Measurements from ENCODE around the gene RAB22A. TPM values are rescaled to one million over a fixed set of nuclear protein-coding genes. Genes with fewer than 3 reads are reported as not detected.

Gene RAB22A
- total RNA-seq, 1 donor from 2014 or later, result 17.4 TPM

DNA sequence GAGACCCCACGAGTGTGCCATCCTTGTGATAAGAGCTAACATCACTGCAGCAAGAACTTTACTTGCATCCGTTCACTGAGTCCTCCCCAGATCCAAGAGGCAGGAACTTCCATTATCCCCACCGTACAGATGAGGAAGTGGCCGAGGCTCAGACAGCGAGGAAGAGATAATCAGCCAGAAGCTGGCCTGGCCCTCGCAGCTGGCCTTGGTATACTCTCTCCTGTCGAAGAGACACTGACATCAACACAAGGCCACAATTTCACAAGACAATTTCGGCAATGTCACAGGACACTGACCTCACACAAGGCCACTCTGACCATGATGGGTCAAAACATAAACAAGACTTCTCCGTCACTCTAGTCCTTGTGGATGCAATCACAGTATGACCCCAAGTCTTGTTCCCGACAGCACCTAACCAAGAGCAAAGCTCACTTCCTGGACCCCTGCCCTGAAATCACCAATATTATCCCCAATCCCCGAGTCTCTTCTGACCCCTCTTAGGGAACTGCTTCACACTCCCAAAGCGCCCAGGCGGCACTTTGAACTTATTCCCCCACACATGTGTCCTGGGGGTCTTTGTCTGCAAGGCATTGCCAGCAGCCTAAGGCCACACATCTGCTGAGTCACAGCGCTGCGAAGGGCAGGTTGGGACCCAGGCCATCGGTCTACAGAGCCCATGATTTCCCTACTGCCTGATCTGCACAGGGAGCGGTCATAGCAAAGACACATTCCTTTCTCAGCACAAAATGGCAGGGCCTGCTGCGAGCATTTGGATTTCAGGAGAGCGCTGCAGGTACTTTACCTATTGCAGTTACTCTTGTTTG, 64.7 kb downstream of the RAB22A start:
- DNase-seq, result no peak
- Mint-ChIP-seq H3K36me3 (ENCODE audit: low read depth) (no peaks in the 10 kb centered on the region), H3K27me3 (peaks cover 22% of the 10 kb centered on the region), H3K4me3 (no peak overlapping the region), H3K9me3 (no peaks in the 10 kb centered on the region), H3K27ac (no peak overlapping the region), H3K4me1 (peaks cover 3% of the 10 kb centered on the region)
- intact Hi-C loops (cut with micrococcal nuclease), result no loop called here

DNA sequence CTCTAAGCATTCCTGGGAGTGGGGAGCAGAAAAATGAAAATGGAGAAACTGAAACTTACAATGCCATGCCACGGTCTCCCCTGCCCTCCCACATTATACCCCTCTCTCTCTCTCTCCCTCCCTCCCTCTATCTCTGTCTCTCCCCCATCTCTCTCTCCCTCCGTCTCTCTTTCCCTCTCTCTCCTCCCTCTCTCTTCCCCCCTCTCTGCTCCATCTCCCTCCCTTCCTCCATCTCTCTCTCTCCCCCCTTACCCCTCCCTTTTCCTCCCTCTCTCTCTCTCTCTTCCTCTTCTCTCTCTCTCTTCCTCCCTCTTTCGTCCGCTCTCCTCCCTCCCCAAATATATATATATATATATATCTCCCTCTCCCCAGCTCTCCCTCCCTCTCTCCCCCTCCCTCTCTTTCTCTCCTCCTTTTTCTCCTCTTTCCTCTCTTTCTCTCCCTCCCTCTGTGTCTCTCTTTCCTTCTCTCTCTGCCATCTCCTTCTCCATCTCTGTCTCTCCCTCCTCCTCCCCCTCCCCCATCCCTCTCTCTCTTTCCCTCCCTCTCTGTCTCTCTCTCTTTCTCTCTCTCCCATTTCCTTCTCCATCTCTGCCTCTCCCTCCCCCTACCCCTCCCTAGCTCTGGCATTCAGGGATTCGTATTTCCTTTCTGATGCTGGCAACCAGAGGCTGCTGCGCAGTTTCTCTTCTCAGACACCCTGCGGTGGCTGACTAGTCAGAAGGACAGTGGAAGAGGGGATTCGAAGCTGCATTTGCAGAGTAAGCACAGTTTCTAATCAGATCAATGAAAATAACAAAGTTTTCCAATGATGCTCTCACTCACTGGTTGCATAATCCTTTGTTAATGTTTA, 65.6 kb downstream of the RAB22A start:
- no peaks in the 10 kb centered on the region for H3K9me3 Mint-ChIP-seq
- intact Hi-C loops (cut with micrococcal nuclease), result no loop called here
- H3K27ac Mint-ChIP-seq, result no peak overlapping the region
- DNase-seq, result no peak
- no peak overlapping the region for H3K4me3 Mint-ChIP-seq
- peaks cover 24% of the 10 kb centered on the region for H3K27me3 Mint-ChIP-seq
- H3K36me3 Mint-ChIP-seq (ENCODE audit: low read depth), result no peaks in the 10 kb centered on the region
- H3K4me1 Mint-ChIP-seq, result peaks cover 3% of the 10 kb centered on the region

DNA sequence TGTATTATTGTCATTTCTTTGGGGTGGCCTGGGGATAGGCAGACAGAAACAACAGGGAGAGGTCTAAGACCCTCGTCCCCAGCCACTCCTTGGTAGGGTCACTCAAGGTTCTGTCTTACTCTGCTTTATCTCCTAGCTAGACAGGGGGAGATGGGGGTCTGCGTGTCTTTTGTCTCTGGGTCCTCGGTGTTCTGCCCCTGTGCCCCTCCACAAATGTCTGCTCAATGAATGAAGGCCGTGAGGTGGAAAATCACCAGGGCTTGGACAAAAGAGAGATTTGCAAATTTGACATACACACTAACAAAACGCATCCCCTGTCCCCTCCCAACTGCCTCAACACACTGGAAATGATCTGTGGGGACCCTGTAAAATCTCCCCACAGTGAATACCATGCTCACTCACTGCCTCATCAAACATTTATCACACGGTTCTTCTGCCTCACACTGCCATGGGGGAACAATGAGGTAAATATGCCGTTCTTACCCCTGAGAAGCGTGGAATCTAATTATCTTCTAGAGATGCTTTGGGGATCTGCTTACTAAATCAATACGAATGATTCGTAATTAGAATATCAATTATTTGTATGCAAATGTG, 66.3 kb downstream of the RAB22A start:
- DNase-seq, result no peak
- Mint-ChIP-seq H3K27me3 (peaks cover 24% of the 10 kb centered on the region), H3K4me3 (no peak overlapping the region), H3K9me3 (peaks cover 2% of the 10 kb centered on the region), H3K27ac (no peak overlapping the region), H3K4me1 (peaks cover 3% of the 10 kb centered on the region), H3K36me3 (ENCODE audit: low read depth) (no peaks in the 10 kb centered on the region)
- intact Hi-C loops (cut with micrococcal nuclease), result no loop called here

DNA sequence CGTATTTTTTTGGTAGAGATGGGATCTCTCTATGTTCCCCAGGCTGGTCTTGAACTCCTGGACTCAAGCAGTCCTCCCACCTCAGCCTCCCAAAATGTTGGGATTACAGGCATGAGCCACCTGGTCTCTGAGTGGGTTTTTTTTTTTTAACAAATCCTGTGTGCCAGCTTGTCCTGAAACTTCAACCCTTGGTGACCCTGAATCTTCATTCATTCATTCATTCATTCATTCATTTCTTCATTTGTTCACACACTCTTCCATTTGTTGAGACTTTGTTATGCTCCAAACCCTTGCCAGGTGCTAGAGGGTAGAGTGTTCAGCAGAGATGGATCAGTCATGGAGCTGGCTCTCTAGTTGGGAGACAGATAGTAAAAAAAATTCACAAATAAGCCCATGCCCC, 67.5 kb downstream of the RAB22A start:
- Mint-ChIP-seq H3K9me3 (peaks cover 12% of the 10 kb centered on the region), H3K4me3 (no peak overlapping the region), H3K4me1 (peaks cover 3% of the 10 kb centered on the region), H3K36me3 (ENCODE audit: low read depth) (no peaks in the 10 kb centered on the region), H3K27ac (no peak overlapping the region), H3K27me3 (peaks cover 24% of the 10 kb centered on the region)
- DNase-seq, result no peak
- intact Hi-C loops (cut with micrococcal nuclease), result no loop called here

DNA sequence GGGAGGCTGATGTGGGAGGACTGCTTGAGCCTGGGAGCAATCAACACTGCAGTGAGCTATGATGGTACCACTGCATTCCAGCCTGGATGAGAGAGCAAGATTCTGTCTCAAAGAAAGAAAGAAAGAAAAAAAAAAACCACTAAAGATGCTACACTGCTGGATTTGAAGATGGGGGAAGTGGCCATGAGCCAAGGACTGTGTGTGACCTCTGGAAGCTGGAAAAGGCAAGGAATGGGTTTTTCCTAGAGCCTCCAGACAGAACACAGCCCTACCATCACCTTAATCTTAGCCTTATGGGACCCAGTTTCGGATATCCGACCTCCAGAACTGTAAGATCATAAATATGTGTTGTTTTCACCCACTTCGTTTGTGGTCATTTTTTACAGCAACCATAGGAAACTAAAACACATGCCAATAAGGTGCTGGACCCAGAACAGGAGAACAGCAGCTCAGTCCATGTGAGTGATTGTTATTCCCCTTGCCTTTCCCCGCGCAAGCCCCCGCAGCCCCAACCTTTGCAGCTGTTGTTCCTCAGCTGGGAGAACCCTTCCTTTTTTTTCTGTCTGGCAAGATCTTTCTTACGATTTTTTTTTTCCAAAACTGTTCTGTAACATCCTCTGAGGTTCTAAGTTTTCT, 68.4 kb downstream of the RAB22A start:
- no peak overlapping the region for H3K27ac Mint-ChIP-seq
- H3K4me3 Mint-ChIP-seq, result no peak overlapping the region
- H3K4me1 Mint-ChIP-seq, result peaks cover 3% of the 10 kb centered on the region
- H3K36me3 Mint-ChIP-seq (ENCODE audit: low read depth), result no peaks in the 10 kb centered on the region
- intact Hi-C loops (cut with micrococcal nuclease), result no loop called here
- DNase-seq, result no peak
- peaks cover 24% of the 10 kb centered on the region for H3K27me3 Mint-ChIP-seq
- peaks cover 12% of the 10 kb centered on the region for H3K9me3 Mint-ChIP-seq

DNA sequence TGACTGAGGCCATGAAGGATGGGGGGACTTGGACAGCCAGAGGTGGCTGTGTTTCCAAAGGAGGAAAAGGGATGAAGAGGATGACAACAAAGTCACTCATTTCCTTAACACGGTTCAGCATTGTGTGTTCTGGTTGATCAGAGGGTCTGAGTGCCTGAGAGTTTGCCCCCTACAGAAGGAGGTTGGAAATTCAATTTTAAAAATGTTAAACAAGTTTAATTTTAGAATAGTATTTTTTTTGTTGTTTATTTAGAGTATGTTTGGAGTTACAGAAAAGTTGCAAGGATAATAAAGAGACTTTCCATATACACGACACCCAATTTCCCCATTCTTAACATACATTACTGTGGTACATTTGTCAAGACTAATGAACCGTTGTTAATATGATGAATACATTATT, 69.2 kb downstream of the RAB22A start:
- no peak overlapping the region for H3K4me3 Mint-ChIP-seq
- H3K4me1 Mint-ChIP-seq, result peaks cover 3% of the 10 kb centered on the region
- peaks cover 28% of the 10 kb centered on the region for H3K27me3 Mint-ChIP-seq
- H3K36me3 Mint-ChIP-seq (ENCODE audit: low read depth), result no peaks in the 10 kb centered on the region
- peaks cover 12% of the 10 kb centered on the region for H3K9me3 Mint-ChIP-seq
- DNase-seq, result no peak
- H3K27ac Mint-ChIP-seq, result no peak overlapping the region
- intact Hi-C loops (cut with micrococcal nuclease), result no loop called here

DNA sequence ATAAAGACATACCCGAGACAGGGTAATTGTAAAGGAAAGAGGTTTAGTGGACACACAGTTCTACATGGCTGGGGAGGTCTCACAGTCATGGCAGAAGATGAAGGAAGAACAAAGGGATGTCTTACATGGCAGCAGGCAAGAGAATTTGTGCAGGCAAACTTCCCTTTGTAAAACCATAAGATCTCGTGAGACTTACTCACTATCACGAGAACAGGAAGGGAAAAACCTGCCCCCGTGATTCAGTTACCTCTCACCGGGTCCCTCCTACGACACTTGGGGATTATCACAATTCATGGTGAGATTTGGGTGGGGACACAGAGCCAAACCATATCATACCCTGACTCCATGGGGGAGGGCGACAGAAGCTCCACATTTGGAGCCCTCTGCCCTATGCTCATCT, 72.1 kb downstream of the RAB22A start:
- Mint-ChIP-seq H3K4me3 (no peak overlapping the region), H3K4me1 (no peaks in the 10 kb centered on the region), H3K27ac (no peak overlapping the region), H3K9me3 (peaks cover 12% of the 10 kb centered on the region), H3K27me3 (peaks cover 31% of the 10 kb centered on the region), H3K36me3 (ENCODE audit: low read depth) (no peaks in the 10 kb centered on the region)
- no peak for DNase-seq
- intact Hi-C loops (cut with micrococcal nuclease), result no loop called here

DNA sequence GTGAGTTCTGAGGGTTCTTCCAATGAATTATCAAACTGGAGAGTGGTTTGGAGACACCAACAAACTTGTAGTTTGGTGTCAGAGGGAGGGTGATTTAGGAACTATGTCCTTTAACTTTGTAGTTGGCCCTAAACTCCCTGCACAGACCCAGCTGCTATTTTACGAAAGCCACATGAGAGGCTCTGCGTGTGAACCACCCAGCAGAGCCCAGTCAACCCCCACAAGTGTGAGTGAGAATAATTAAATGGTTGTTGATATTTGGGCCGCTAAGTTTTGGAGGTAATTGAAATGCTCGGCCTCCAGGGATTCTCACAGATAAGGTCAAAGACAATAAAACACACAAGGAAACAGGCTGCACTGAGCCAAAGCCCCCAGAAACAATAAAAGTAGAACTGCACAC, 72.6 kb downstream of the RAB22A start:
- intact Hi-C loops (cut with micrococcal nuclease), result no loop called here
- DNase-seq, result no peak
- Mint-ChIP-seq H3K36me3 (ENCODE audit: low read depth) (no peaks in the 10 kb centered on the region), H3K9me3 (peaks cover 12% of the 10 kb centered on the region), H3K27me3 (peaks cover 33% of the 10 kb centered on the region), H3K4me1 (no peaks in the 10 kb centered on the region), H3K27ac (no peak overlapping the region), H3K4me3 (no peak overlapping the region)

DNA sequence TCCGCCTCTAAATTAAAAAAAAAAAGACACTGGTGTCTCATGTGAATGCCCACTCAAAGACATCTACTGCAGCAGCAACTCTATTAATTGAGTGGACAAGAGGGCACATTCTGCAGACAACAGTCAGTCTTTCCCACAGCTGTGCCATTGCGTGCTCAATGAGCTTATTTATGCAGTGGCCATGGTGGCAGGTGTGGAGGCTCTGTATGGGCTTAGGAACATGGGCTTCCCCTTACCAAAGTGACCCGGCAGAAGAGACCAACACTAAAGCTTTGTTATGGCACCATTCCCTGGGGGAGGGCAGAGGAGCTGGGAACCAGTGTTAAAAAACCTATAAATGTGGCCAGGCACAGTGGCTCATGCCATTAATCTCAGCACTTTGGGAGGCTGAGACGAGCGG, 75.3 kb downstream of the RAB22A start:
- no peak overlapping the region for H3K4me3 Mint-ChIP-seq

DNA sequence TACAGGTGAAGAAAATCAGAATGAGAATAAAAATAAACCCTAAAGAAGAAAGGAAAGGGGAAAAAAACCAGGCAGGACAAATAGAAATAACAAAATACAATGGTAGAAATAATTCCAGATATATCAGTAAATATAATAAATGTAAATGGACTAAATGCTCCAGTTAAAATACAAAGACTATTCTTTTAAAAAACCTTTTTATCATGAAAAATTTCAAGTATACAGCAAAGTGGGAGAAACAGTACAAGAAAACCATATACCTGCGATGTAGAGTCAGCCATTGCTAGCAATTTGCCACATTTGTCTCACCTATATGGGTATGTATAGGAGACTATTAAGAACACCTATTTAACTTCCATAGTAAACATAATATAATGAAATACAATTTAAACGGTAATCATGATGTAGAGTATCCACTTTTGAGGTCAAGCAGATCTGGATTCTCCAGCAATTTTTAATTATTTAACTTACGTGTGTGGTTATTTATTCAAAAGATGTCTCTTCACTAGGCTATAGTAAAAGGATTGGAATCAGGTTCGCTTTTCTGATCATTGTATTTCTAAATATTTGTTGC, 78.6 kb downstream of the RAB22A start:
- no peak overlapping the region for H3K27ac Mint-ChIP-seq
- no peak for DNase-seq
- intact Hi-C loops (cut with micrococcal nuclease), result loop anchor here (2.0 to 5.0 kb wide), 4 partner anchors 21 to 996 kb away; partner anchors contain the start of genes RBM38 and STX16
- H3K27me3 Mint-ChIP-seq, result peaks cover 16% of the 10 kb centered on the region
- no peak overlapping the region for H3K4me3 Mint-ChIP-seq
- no peaks in the 10 kb centered on the region for H3K9me3 Mint-ChIP-seq
- H3K4me1 Mint-ChIP-seq, result peaks cover 27% of the 10 kb centered on the region
- H3K36me3 Mint-ChIP-seq (ENCODE audit: low read depth), result peaks cover 24% of the 10 kb centered on the region

More for the DNA sequence above, 75.3 kb downstream of the RAB22A start:
- H3K4me1 Mint-ChIP-seq, result peaks cover 1% of the 10 kb centered on the region
- H3K27ac Mint-ChIP-seq, result no peak overlapping the region
- intact Hi-C loops (cut with micrococcal nuclease), result loop anchor here (5.0 kb wide), 3 partner anchors 148 to 993 kb away; partner anchors contain the start of genes RBM38 and STX16
- peaks cover 12% of the 10 kb centered on the region for H3K9me3 Mint-ChIP-seq
- H3K36me3 Mint-ChIP-seq (ENCODE audit: low read depth), result no peaks in the 10 kb centered on the region
- no peak for DNase-seq
- H3K27me3 Mint-ChIP-seq, result peaks cover 16% of the 10 kb centered on the region

DNA sequence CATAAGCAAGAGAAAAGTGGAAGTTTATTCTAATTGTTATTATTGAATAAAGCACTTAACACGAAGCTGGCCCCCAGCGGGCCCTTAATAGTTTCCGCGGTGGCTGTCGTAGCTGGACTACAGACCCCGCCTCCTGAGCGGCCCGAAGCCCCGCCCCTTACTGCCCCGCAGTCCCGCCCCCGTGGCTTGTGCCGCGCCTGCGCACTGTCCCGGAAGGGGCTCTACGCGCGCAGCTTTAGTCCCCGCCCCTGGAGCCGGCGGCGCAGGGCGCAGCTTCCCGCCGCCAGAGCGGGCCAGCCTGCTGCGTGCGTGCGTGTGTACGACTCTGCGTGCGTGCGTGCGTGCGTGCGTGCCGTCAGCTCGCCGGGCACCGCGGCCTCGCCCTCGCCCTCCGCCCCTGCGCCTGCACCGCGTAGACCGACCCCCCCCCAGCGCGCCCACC, 79.4 kb downstream of the RAB22A start, which contains the start of gene VAPB:
TSS of gene VAPB (plus strand) at position 348 of the 442 bp plus-strand sequence. CDS start 231 bp downstream, outside the sequence.
- peaks cover 12% of the 10 kb centered on the region for H3K27me3 Mint-ChIP-seq
- H3K4me1 Mint-ChIP-seq, result peaks cover 30% of the 10 kb centered on the region
- H3K4me3 Mint-ChIP-seq, result peak within 1 kb of the TSS; percentile 89
- no peaks in the 10 kb centered on the region for H3K9me3 Mint-ChIP-seq
- H3K27ac Mint-ChIP-seq, result peak within 1 kb of the TSS; percentile 93
- DNase-seq, result peak; percentile 99
- intact Hi-C loops (cut with micrococcal nuclease), result loop anchor here (1.0 to 5.0 kb wide), 5 partner anchors 20 to 997 kb away; partner anchors contain the start of genes RAB22A, RBM38 and STX16
- H3K36me3 Mint-ChIP-seq (ENCODE audit: low read depth), result peaks cover 27% of the 10 kb centered on the region

DNA sequence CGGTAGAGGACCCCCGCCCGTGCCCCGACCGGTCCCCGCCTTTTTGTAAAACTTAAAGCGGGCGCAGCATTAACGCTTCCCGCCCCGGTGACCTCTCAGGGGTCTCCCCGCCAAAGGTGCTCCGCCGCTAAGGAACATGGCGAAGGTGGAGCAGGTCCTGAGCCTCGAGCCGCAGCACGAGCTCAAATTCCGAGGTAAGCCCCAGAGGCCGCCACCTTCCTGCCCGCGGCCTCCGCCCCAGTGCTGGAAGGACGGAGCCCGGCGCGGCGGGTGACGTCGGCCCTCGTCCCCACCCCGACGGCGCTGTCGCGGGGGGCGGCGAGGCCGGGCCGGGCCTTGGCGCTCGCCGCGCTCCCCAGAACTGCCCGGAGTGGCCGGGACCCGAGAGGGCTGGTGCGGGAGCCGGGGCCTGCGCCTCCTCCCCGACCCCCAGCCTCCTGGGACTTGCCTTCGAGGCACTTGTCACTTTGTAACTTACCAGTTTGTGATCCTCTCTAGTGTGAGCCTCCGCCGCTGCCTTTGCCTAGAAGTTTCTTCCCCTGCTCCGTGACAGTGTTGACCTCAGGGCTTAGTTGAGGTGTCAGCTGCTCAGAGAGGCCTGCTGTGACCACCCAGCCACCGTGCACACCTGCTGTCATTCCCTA, 79.9 kb downstream of the RAB22A start:
- intact Hi-C loops (cut with micrococcal nuclease), result loop anchor here (1.0 to 5.0 kb wide), 5 partner anchors 19 to 997 kb away; partner anchors contain the start of genes RAB22A, RBM38 and STX16
- Mint-ChIP-seq H3K36me3 (ENCODE audit: low read depth) (peaks cover 27% of the 10 kb centered on the region), H3K4me1 (peaks cover 33% of the 10 kb centered on the region), H3K9me3 (no peaks in the 10 kb centered on the region), H3K27me3 (peaks cover 9% of the 10 kb centered on the region), H3K27ac (peak overlapping the region; percentile 93), H3K4me3 (peak overlapping the region; percentile 89)
- peak; percentile 85 for DNase-seq

Data from activated CD4-positive, alpha-beta T cell treated with anti-CD3 and anti-CD28 coated beads, Interleukin-2, amount 10 ng/mL, durations not matched to agents 24 days and 14 days (primary cell).